Tibial nerve (tissue), 3 donors: ENCODE data around the gene SPACA9.

Source experiments
- POLR2A ChIP-seq, 2 donors: fragments of 450-650 bp; IDR thresholded peaks; one replicate each; pipeline ENCODE4 v1.6.1; 2017; ENCODE audit warnings: antibody characterized with exemption in 2 of 2, mild to moderate bottlenecking in 2 of 2, moderate library complexity in 2 of 2
- TF ChIP-seq, protein P1 (sequence below), 5 experiments: fragments of 200-600 bp in 3 of 5; fragments of 450-650 bp in 2 of 5; sonication (generic) in 3 of 5; IDR thresholded peaks; one replicate each; pipeline ENCODE4 v1.5.1; 2016 to 2019; ENCODE audit warnings: antibody characterized with exemption in 5 of 5, mild to moderate bottlenecking in 3 of 5, moderate library complexity in 2 of 5

DNA sequence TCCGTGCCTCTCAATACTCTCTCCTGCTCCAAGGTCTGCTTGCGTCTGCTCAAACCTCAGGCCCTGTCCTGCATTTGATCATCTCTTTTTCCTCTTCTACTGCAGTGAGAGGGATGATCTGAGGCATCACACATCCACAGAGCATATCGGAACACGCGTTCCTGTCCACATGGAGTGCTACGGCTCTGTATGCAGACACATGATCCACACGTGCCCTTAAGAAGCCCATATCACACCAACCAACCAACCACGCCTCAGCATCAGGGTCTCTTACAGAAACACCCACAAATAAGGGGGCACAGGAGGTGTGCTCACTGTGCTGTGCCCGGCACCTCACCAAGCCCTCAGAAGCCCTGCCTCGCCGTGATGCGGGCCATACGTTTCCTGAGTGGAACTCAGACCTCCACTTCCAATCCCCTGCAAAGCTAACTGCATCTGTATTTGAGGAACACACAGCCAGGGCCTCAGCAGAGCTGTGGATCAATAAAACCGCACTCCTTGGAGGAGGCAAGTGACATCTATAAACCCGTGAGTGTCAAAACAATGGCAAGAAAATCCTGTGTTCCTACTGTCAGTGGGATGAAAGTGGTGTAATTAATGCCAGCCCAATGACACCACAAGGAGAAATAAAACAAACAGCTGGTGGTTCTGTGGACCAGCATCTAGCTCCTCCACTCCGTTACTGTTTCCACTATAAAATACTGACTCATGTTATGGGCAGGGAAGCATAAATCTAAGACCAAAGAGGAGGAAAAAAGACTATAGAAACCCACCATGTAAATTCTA lies 41.0 kb upstream of the SPACA9 start:
- TF ChIP-seq, protein P1, sequence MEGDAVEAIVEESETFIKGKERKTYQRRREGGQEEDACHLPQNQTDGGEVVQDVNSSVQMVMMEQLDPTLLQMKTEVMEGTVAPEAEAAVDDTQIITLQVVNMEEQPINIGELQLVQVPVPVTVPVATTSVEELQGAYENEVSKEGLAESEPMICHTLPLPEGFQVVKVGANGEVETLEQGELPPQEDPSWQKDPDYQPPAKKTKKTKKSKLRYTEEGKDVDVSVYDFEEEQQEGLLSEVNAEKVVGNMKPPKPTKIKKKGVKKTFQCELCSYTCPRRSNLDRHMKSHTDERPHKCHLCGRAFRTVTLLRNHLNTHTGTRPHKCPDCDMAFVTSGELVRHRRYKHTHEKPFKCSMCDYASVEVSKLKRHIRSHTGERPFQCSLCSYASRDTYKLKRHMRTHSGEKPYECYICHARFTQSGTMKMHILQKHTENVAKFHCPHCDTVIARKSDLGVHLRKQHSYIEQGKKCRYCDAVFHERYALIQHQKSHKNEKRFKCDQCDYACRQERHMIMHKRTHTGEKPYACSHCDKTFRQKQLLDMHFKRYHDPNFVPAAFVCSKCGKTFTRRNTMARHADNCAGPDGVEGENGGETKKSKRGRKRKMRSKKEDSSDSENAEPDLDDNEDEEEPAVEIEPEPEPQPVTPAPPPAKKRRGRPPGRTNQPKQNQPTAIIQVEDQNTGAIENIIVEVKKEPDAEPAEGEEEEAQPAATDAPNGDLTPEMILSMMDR (IDR thresholded peaks at IDR 0.05): no peak
- TF ChIP-seq POLR2A (IDR thresholded peaks at IDR 0.05): no peak
